ENCODE measurements around the gene RHOT2.

DNA sequence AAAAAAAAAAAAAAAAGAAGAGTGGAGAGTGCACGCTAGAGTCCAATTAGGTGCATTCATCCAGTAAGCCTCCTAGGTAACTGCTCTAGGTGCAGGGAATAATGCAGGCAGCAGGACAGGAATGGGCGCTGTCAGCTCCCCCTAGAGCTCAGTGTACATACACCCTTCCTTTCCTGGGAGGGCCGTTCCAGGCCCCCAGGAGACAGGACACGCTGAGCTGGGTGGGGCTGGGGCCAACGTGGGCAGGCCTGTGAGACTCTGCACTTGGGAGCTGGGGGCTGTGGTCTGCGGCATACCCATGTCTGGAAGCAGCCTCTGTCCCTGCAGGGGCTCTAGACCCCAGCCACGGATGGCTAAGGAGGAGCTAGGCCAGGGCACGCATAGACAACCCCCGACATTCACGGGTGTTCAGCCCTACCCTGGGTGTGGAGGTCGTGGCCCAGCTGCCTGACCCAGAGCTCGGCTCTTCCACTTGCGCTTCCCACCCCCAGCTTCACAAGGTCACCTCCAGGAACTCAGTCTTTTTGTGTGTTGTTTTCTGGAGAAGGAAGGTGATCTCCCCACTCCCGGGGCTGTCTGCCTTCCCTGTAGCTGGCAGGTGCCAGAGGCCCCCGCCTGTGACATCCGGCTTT lies 52.0 kb downstream of the RHOT2 start:
- TF ChIP-seq, protein P1, sequence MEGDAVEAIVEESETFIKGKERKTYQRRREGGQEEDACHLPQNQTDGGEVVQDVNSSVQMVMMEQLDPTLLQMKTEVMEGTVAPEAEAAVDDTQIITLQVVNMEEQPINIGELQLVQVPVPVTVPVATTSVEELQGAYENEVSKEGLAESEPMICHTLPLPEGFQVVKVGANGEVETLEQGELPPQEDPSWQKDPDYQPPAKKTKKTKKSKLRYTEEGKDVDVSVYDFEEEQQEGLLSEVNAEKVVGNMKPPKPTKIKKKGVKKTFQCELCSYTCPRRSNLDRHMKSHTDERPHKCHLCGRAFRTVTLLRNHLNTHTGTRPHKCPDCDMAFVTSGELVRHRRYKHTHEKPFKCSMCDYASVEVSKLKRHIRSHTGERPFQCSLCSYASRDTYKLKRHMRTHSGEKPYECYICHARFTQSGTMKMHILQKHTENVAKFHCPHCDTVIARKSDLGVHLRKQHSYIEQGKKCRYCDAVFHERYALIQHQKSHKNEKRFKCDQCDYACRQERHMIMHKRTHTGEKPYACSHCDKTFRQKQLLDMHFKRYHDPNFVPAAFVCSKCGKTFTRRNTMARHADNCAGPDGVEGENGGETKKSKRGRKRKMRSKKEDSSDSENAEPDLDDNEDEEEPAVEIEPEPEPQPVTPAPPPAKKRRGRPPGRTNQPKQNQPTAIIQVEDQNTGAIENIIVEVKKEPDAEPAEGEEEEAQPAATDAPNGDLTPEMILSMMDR (IDR thresholded peaks at IDR 0.05), result peak; percentile 38; the same call in 1 of the 2 replicates
- no peak for TF ChIP-seq ZFX (IDR thresholded peaks at IDR 0.05; ENCODE audit: borderline replicate concordance)

Measured in 22Rv1 (cell line).